Prostate gland (tissue), 2 donors: ENCODE measurements around the gene S100A6. TPM values are rescaled to one million over a fixed set of nuclear protein-coding genes. Genes with fewer than 3 reads are reported as not detected.
"Not testable (repeated sequence)": the region's sequence is repeated elsewhere in the genome, so short reads cannot be mapped to it uniquely, and the experiment has no call there.

Experiments
- DNase-seq: peaks from one replicate; pipeline ENCODE4 v3.0.0-alpha.2; 2019; ENCODE audit warnings: low spot score
- H3K27ac ChIP-seq, 2 donors: fragments of 200-600 bp; sonication (generic); 2 replicates each; pipeline ENCODE4 v1.5.1; 2017 to 2019
- H3K27me3 ChIP-seq: fragments of 200-600 bp; sonication (generic); replicated peaks from 2 replicates; pipeline ENCODE4 v1.5.1; 2019; ENCODE audit not compliant: insufficient read depth
- H3K36me3 ChIP-seq, 2 donors: fragments of 200-600 bp; sonication (generic); 1 replicate in 1 of 2; 2 replicates in 1 of 2; pipeline versions ENCODE4 v1.5.1 to v1.8.1; 2017 to 2019
- H3K4me1 ChIP-seq: fragments of 200-600 bp; sonication (generic); replicated peaks from 2 replicates; pipeline ENCODE4 v1.5.1; 2019
- H3K4me3 ChIP-seq, 2 donors: fragments of 200-600 bp; sonication (generic); 2 replicates each; pipeline ENCODE4 v1.5.1; 2017 to 2019
- H3K9me3 ChIP-seq: fragments of 200-600 bp; sonication (generic); 2 replicates; pipeline ENCODE4 v1.5.1; 2017
- POLR2A ChIP-seq: fragments of 450-650 bp; IDR thresholded peaks from one replicate; pipeline ENCODE4 v1.6.1; 2016; ENCODE audit warnings: antibody characterized with exemption, mild to moderate bottlenecking
- POLR2AphosphoS5 ChIP-seq: sonication (generic); formaldehyde crosslinking; IDR thresholded peaks from one replicate; pipeline ENCODE4 v1.6.1; 2017; ENCODE audit warnings: antibody characterized with exemption
- WGBS: methylation state at CpG from one replicate; pipeline ENCODE4 v1.1.5; 2018; 5-methylcytosine and 5-hydroxymethylcytosine counted together
- intact Hi-C: fragments of 100-400 bp; cut with DNase I; formaldehyde crosslinking; loops from one replicate; pipeline ENCODE4 v1.14.2; 2022
- total RNA-seq, 2 donors: library from RNA; depleted of rRNA; stranded (reverse); fragments of >200 nt; gene quantifications; one replicate each; pipeline ENCODE4 v1.1.0, GENCODE V29; 2016
- TF ChIP-seq, protein P1 (sequence below), 4 experiments: fragments of 200-600 bp in 2 of 4; fragments of 450-650 bp in 2 of 4; sonication (generic) in 2 of 4; IDR thresholded peaks; 1 replicate in 3 of 4; 2 replicates in 1 of 4; pipeline ENCODE4 v1.5.1; 2016 to 2019; ENCODE audit warnings: antibody characterized with exemption in 4 of 4, mild to moderate bottlenecking in 2 of 4, moderate library complexity in 2 of 4

The S100A6 gene
- total RNA-seq, 2 donors from 2014 or later: 184 to 279 TPM

DNA sequence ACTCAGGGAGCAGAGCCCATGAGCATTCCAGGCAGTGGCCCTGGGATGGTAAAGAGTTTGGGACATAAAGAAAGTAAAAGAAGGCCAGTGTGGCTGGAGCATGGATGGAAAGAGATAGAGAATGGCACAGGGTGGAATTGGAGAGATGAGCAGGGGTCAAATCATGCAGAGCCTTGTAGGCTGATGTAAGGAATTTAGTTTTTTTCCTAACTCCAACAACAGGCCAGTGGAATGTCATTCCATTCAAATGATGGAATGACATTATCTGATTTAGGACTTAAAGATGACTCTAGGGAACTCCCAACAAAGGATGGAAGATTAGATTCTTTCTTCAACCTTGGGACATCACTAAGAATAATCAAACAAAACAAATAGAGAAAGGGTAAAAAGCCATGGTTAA, 42.7 kb upstream of the S100A6 start:
- TF ChIP-seq POLR2A (no peak), POLR2AphosphoS5 (no peak)
- TF ChIP-seq, protein P1, sequence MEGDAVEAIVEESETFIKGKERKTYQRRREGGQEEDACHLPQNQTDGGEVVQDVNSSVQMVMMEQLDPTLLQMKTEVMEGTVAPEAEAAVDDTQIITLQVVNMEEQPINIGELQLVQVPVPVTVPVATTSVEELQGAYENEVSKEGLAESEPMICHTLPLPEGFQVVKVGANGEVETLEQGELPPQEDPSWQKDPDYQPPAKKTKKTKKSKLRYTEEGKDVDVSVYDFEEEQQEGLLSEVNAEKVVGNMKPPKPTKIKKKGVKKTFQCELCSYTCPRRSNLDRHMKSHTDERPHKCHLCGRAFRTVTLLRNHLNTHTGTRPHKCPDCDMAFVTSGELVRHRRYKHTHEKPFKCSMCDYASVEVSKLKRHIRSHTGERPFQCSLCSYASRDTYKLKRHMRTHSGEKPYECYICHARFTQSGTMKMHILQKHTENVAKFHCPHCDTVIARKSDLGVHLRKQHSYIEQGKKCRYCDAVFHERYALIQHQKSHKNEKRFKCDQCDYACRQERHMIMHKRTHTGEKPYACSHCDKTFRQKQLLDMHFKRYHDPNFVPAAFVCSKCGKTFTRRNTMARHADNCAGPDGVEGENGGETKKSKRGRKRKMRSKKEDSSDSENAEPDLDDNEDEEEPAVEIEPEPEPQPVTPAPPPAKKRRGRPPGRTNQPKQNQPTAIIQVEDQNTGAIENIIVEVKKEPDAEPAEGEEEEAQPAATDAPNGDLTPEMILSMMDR (IDR thresholded peaks at IDR 0.05): no peak
- H3K4me3 ChIP-seq: no peak overlapping the region
- H3K9me3 ChIP-seq: no peaks in the 10 kb centered on the region
- no peaks in the 10 kb centered on the region for H3K4me1 ChIP-seq
- DNase-seq: no peak
- no peaks in the 10 kb centered on the region for H3K27me3 ChIP-seq
- intact Hi-C loops: no loop called here
- H3K27ac ChIP-seq: no peak overlapping the region
- H3K36me3 ChIP-seq: no peaks in the 10 kb centered on the region

DNA sequence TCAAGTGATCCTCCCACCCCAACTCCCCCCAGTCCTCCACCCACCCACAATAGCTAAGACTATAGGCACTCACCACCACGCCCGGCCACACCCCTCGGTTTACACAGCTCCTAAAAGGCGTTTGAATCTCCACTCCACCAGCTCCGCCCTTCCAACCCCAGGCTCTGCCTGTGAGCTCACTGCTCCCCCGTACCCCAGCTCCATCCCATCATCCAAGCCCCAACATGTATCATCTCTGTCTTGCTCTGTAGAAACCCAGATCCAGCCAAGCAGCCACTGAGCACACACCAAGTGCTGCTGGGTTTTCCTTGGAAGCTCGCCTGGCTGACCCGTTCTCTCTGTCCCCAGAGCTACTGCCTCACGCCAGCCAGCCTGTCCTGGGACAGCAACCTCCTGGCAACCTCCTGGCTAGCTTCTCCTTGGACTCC, 41.8 kb upstream of the S100A6 start:
- Histone ChIP-seq H3K36me3 (no peaks in the 10 kb centered on the region), H3K4me3 (no peak overlapping the region), H3K27me3 (no peaks in the 10 kb centered on the region), H3K27ac (no peak overlapping the region), H3K9me3 (no peaks in the 10 kb centered on the region), H3K4me1 (no peaks in the 10 kb centered on the region)
- DNase-seq: no peak
- WGBS: 40% methylated on average over 9 of the region's 9 CpGs
- no peak for TF ChIP-seq POLR2AphosphoS5
- TF ChIP-seq, protein P1 (IDR thresholded peaks at IDR 0.05): no peak
- TF ChIP-seq POLR2A: no peak
- intact Hi-C loops: no loop called here

DNA sequence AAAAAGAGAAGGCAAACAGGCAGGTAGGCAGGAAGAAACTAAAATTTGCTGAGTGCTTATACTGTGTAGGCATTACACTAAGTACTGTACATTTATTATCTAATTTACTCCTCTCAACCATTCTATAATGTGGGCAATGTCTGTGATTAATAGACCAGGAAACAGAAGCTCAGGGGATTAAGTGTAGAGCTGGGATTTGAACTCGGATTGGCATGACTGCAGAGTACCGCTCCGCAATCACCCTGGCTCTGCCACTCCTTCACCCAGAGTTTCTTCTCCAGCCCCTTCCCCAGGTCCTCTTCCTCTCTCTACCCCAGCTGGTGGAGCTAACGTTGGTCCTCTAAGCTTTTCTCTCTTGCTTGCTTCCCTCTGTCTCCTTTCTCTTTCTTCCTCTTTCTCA, 41.3 kb upstream of the S100A6 start:
- intact Hi-C loops: no loop called here

DNA sequence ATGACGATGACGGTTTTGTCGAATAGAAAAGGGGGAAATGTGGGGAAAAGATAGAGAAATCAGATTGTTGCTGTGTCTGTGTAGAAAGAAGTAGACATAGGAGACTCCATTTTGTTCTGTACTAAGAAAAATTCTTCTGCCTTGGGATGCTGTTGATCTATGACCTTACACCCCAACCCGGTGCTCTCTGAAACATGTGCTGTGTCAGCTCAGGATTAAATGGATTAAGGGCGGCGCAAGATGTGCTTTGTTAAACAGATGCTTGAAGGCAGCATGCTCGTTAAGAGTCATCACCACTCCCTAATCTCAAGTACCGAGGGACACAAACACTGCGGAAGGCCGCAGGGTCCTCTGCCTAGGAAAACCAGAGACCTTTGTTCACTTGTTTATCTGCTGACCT, 39.7 kb upstream of the S100A6 start:
- H3K9me3 ChIP-seq, H3K4me1 ChIP-seq, H3K27ac ChIP-seq, H3K4me3 ChIP-seq, H3K27me3 ChIP-seq, H3K36me3 ChIP-seq, intact Hi-C loops, DNase-seq: not testable (repeated sequence)
- 94% methylated on average over 10 of the region's 10 CpGs for WGBS

More for the DNA sequence above, 41.3 kb upstream of the S100A6 start:
- Histone ChIP-seq H3K27me3 (no peaks in the 10 kb centered on the region), H3K36me3 (no peaks in the 10 kb centered on the region), H3K9me3 (no peaks in the 10 kb centered on the region), H3K27ac (no peak overlapping the region), H3K4me3 (no peak overlapping the region), H3K4me1 (no peaks in the 10 kb centered on the region)
- DNase-seq: no peak
- 75% methylated on average over 4 of the region's 4 CpGs for WGBS
- TF ChIP-seq, protein P1 (IDR thresholded peaks at IDR 0.05): no peak
- TF ChIP-seq POLR2A (no peak), POLR2AphosphoS5 (no peak)

DNA sequence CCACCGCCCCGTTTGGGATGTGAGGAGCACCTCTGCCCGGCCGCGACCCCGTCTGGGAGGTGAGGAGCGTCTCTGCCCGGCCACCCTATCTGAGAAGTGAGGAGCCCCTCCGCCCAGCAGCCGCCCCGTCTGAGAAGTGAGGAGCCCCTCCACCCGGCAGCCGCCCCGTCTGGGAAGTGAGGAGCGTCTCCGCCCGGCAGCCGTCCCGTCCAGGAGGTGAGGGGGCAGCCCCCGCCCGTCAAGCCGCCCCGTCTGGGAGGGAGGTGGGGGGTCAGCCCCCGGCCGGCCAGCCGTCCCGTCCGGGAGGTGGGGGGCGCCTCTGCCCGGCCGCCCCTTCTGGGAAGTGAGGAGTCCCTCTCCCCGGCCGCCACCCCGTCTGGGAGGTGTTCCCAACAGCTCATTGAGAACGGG, 39.3 kb upstream of the S100A6 start:
- H3K9me3 ChIP-seq, H3K27me3 ChIP-seq, DNase-seq, H3K36me3 ChIP-seq, H3K27ac ChIP-seq, H3K4me3 ChIP-seq, H3K4me1 ChIP-seq, intact Hi-C loops: not testable (repeated sequence)
- WGBS: 96% methylated on average over 35 of the region's 35 CpGs

DNA sequence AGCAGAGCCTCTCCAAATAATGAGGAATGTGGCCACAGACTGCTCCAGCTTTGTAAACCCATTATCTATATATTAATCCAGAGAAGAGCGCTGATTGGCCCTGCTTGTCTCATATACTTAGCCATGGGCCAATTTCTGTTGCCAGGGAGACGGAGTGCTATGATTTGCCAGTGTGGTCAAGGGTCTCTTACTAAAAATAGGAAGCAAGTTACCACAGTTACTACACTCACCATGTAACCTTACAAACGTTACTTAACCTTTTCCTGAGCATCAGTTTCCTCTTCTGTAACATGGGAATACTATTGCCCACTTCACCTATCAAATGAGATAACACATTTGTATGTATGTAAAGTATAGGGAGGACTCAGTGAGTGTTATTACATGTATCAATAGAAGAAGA, 37.6 kb upstream of the S100A6 start:
- no peaks in the 10 kb centered on the region for H3K27me3 ChIP-seq
- H3K27ac ChIP-seq: peak overlapping the region in 1 of 2 donors; percentile 24
- WGBS: 82% methylated on average over 3 of the region's 3 CpGs
- no peak overlapping the region for H3K4me3 ChIP-seq
- no peaks in the 10 kb centered on the region for H3K9me3 ChIP-seq
- no peak for TF ChIP-seq POLR2A
- TF ChIP-seq, protein P1 (IDR thresholded peaks at IDR 0.05): no peak
- TF ChIP-seq POLR2AphosphoS5: no peak
- intact Hi-C loops: loop anchor here (5.0 kb wide), 3 partner anchors 54 to 179 kb away; partner anchors contain the start of genes ILF2, S100A1 and S100A13
- no peak for DNase-seq
- no peaks in the 10 kb centered on the region for H3K36me3 ChIP-seq
- H3K4me1 ChIP-seq: no peaks in the 10 kb centered on the region
